Calu3 (cell line): ENCODE data around the gene DNAI2. TPM values are rescaled to one million over a fixed set of nuclear protein-coding genes. Genes with fewer than 3 reads are reported as not detected.

Source experiments
- BruUV-seq: library from RNA; stranded (reverse); fragments of 400-500 nt; replicated peaks from 2 replicates; lab custom pipeline; 2021; lab: Mats Ljungman, UMichigan
- CTCF ChIA-PET: fragments of 300-600 bp; sonication (Branson Sonifier 250); formaldehyde crosslinking; loops from one replicate; lab custom pipeline; 2022; ENCODE audit warnings: antibody characterized with exemption; lab: Charles Lee
- DNase-seq: peaks from one replicate; pipeline ENCODE4 v3.0.0; 2022
- H3K27ac Mint-ChIP-seq: one replicate; pipeline ENCODE4 v1.8.0; 2022; ENCODE audit warnings: mixed read lengths; ENCODE audit not compliant: unreplicated experiment
- H3K27me3 Mint-ChIP-seq: one replicate; pipeline ENCODE4 v1.8.0; 2022; ENCODE audit warnings: mixed read lengths; ENCODE audit not compliant: unreplicated experiment
- H3K36me3 Mint-ChIP-seq: one replicate; pipeline ENCODE4 v1.8.0; 2022; ENCODE audit warnings: mild to moderate bottlenecking, moderate library complexity, mixed read lengths; ENCODE audit not compliant: insufficient read depth, unreplicated experiment
- H3K4me1 Mint-ChIP-seq: one replicate; pipeline ENCODE4 v1.8.0; 2022; ENCODE audit warnings: mild to moderate bottlenecking, low read depth, mixed read lengths; ENCODE audit not compliant: unreplicated experiment
- H3K4me3 Mint-ChIP-seq: one replicate; pipeline ENCODE4 v1.8.0; 2022; ENCODE audit warnings: mild to moderate bottlenecking, low read depth, moderate library complexity, mixed read lengths; ENCODE audit not compliant: unreplicated experiment
- H3K9me3 Mint-ChIP-seq: one replicate; pipeline ENCODE4 v1.8.0; 2022; ENCODE audit warnings: low read depth, mixed read lengths; ENCODE audit not compliant: unreplicated experiment
- intact Hi-C: fragments of 100-400 bp; cut with micrococcal nuclease; formaldehyde crosslinking; loops from one replicate; pipeline ENCODE4 v1.10.0; 2022; ENCODE audit not compliant: unreplicated experiment
- total RNA-seq: library from RNA; stranded (reverse); gene quantifications from 2 replicates; pipeline ENCODE4 v1.2.3, GENCODE V29; 2022
- TF ChIP-seq, protein P1 (sequence below): fragments of 200-600 bp; IDR thresholded peaks from one replicate; pipeline ENCODE4 v1.8.0; 2022; ENCODE audit warnings: antibody characterized with exemption; ENCODE audit not compliant: unreplicated experiment

The DNAI2 gene
- total RNA-seq, 1 experiment from 2014 or later: not detected

DNA sequence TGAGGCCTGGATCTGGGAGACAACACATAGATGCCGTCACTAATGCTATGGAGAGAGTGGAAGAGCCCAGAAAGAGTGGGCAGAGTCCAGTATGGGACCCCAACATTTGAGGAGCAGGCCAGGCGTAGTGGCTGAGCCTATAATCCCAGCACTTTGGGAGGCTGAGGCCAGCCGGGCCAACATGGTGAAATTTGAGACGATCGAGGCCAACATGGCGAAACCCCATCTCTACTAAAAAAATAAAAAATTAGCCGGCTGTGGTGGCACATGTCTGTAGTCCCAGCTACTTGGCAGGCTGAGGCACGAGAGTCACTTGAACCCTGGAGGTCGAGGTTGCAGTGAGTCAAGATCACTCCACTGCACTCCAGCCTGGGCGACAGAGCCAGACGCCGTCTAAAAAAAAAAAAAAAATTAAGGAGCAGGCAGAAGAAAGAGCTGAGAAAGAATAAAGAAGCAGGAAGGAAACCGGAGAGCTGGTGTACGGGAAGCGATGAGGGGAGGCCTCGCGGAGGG is 6.0 kb upstream of the DNAI2 start:
- TF ChIP-seq, protein P1, sequence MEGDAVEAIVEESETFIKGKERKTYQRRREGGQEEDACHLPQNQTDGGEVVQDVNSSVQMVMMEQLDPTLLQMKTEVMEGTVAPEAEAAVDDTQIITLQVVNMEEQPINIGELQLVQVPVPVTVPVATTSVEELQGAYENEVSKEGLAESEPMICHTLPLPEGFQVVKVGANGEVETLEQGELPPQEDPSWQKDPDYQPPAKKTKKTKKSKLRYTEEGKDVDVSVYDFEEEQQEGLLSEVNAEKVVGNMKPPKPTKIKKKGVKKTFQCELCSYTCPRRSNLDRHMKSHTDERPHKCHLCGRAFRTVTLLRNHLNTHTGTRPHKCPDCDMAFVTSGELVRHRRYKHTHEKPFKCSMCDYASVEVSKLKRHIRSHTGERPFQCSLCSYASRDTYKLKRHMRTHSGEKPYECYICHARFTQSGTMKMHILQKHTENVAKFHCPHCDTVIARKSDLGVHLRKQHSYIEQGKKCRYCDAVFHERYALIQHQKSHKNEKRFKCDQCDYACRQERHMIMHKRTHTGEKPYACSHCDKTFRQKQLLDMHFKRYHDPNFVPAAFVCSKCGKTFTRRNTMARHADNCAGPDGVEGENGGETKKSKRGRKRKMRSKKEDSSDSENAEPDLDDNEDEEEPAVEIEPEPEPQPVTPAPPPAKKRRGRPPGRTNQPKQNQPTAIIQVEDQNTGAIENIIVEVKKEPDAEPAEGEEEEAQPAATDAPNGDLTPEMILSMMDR: no peak
- DNase-seq: no peak
- CTCF ChIA-PET: interaction anchor here (0.6 kb wide), 1 partner anchor 36 kb away, joined by 3 read pairs; no protein-coding TSS in a partner anchor
- no peak overlapping the region for H3K27ac Mint-ChIP-seq
- no peak overlapping the region for H3K4me3 Mint-ChIP-seq
- peaks cover 89% of the 10 kb centered on the region for H3K27me3 Mint-ChIP-seq
- H3K36me3 Mint-ChIP-seq: peaks cover 3% of the 10 kb centered on the region
- H3K9me3 Mint-ChIP-seq: peaks cover 4% of the 10 kb centered on the region
- intact Hi-C loops: no loop called here
- BruUV-seq: no TSS peak
- H3K4me1 Mint-ChIP-seq: no peaks in the 10 kb centered on the region

DNA sequence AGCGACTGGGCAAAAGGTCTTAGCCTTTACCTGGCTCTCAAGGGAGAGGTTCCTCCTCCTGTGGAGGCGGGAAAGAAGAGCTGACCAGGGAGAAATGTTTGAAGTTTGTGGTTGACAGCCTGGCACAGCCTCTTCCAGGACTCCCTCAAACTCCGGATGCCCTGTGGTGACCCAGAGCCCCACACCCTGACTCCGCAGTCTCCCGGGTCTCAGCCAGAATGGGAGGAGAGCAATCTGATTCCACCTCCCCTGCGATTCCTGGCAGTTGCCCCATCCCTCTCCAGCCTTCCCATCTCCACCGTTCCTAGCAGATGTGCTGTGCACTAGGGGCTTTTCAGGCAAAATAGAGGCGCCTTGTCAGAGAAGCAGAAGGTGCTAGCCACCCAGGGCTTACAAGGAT is 5.5 kb upstream of the DNAI2 start:
- intact Hi-C loops: no loop called here
- Mint-ChIP-seq H3K36me3 (peaks cover 3% of the 10 kb centered on the region), H3K4me3 (no peak overlapping the region), H3K4me1 (no peaks in the 10 kb centered on the region), H3K9me3 (peaks cover 4% of the 10 kb centered on the region), H3K27me3 (peaks cover 89% of the 10 kb centered on the region), H3K27ac (no peak overlapping the region)
- BruUV-seq: no TSS peak
- CTCF ChIA-PET: interaction anchor here (0.6 to 1.1 kb wide), 2 partner anchors 13 to 36 kb away, joined by 3 to 6 read pairs; no protein-coding TSS in a partner anchor
- DNase-seq: no peak
- TF ChIP-seq, protein P1: no peak

DNA sequence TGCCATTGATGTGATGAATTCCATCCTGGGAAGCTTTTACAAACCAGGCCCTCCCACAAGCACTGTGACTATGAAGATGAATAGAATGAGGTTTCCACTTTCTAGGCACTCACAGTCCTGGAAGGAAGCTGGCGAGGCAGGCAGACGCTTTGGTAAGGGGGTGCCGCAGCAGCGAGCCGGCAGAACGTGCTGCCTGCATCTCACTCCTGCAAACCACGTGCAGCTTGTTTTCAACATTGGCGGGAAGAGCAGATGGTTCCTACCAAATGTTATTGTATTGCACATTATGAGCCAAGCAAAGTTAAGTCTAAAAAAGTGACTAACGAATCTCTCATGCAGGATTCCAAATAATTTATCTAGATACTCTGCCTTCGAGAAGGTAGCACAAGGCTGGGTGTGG is 3.7 kb upstream of the DNAI2 start:
- Mint-ChIP-seq H3K27me3 (peaks cover 100% of the 10 kb centered on the region), H3K36me3 (peaks cover 3% of the 10 kb centered on the region), H3K27ac (no peak overlapping the region), H3K9me3 (peaks cover 4% of the 10 kb centered on the region), H3K4me3 (no peak overlapping the region), H3K4me1 (no peaks in the 10 kb centered on the region)
- no TSS peak for BruUV-seq
- intact Hi-C loops: no loop called here
- CTCF ChIA-PET: no interaction called here
- TF ChIP-seq, protein P1: no peak
- DNase-seq: no peak

DNA sequence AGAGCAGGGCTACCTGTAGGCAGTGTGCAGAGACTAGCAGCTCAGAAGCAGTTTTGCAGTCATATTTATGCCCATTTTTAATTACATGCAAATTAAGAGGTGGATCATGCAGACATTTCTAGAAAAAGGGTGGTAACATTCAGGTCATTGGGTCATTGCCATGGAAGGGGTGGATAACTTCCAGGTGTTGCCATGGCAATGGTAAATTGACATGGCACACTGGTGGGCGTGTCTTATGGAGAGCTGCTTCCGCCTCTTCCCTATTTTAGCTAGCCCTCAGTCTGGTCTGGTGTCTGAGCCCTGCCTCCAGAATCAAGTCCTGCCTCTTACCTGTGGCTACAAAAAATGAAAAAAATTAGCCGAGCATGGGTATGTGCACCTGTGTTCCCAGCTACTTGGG is 2.8 kb upstream of the DNAI2 start:
- H3K27ac Mint-ChIP-seq: no peak overlapping the region
- peaks cover 3% of the 10 kb centered on the region for H3K36me3 Mint-ChIP-seq
- CTCF ChIA-PET: no interaction called here
- BruUV-seq: no TSS peak
- peaks cover 4% of the 10 kb centered on the region for H3K9me3 Mint-ChIP-seq
- H3K4me1 Mint-ChIP-seq: no peaks in the 10 kb centered on the region
- TF ChIP-seq, protein P1: no peak
- intact Hi-C loops: no loop called here
- H3K27me3 Mint-ChIP-seq: peaks cover 100% of the 10 kb centered on the region
- H3K4me3 Mint-ChIP-seq: no peak overlapping the region
- no peak for DNase-seq
